HG02840 (cell line): Measurements from ENCODE around the gene ANKS1B.
A peak's percentile ranks its signal among the peaks of the same experiment; 100 is the strongest.

Experiments used
- ATAC-seq: cut with Tn5 transposase; IDR thresholded peaks from one replicate; pipeline ENCODE4 v1.9.1; 2021; ENCODE audit warnings: mild to moderate bottlenecking, moderate library complexity, moderate number of reproducible peaks; ENCODE audit not compliant: unreplicated experiment, low FRiP score

ANKS1B gene

DNA sequence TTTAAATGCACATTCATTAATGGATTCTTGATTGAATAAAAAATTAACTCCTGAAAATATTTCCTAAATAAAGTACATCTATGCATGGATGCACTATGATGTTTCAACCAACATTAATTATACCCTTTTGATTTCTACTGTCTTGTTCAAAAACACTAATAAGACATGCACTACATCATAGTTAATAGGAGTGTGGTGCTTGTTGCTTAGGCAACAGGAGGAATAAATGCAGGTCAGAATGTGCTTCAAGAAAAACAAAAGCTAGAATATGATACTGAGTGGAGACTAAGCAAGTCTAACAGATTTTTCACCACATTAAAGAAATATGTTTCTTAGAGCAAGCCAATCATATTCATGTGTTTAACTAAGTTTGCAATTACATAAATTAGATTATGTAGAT lies 833.0 kb downstream of the ANKS1B start:
- no peak for ATAC-seq

DNA sequence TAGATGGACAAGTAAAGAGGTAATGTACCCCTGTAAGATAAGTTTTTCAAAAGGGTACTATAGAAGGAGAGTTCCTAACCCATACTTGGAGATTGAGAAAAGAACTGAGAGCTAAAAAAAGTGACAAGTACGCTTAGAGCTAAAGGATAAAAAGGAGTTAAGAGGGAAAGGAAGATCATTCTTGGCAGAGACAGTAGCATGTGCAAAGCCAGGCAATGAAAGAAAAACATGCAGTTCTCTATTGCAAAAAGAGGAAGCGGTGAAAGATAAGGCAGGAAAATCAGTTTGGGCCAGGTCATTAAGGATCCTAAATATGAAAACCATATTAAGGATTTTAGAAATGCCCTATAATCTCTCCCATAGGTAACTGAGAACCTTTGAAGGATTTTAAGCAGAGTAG lies 837.6 kb downstream of the ANKS1B start:
- ATAC-seq: no peak

DNA sequence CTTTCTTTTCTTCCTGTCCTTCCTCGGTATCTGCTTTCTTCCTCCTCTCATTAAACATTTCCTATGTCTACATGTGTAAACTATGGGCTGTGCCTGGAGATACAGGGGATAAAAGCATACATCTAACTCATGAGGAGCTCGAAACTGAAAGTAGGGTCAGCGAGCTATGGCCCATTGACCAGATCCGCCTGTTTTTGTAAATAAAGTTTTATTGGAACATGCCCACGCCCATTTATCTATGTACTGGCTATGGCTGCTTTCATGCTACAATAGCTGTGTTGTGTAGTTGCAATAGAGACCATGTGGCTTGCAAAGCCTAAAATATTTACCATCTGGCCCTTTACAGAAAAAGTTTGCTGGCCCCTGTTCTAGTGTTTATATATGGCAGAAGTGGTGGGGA lies 838.0 kb downstream of the ANKS1B start:
- no peak for ATAC-seq

DNA sequence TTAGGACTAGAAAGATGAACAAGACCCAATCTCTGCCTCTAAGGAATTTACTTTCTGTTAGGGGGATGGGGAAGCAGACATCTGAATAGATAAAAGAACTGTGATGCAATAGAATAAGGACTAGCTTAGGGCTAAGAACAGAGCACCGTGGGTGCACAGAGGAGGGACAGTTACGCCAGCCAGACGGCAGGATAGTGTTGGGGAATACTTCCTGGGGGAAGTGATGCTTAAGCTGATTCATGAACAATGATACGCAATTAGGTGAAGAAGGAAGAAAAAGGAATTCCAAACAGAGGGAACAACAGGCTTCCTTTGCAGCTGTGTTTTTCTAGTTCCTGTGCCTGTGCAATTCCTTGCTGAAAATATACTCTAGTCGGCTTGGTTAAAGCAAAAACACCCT lies 838.6 kb downstream of the ANKS1B start:
- no peak for ATAC-seq

DNA sequence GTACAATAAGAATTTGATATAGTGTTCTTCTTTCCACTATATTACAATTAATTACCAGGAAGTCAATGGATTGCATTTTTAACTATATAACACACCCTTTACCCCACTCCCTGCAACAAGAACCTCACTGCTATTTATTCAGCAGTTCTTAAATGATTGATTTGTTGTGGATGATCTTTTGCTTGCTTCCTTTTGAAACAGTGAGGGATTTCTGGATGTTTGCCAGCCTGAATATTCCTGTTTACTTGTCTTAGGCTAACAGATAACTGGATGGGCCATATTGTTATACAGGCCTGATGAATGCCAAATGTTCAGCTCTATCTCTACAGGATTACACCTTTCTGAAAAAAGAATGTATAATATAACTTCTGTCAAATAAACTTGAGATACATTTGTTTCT lies 842.1 kb downstream of the ANKS1B start:
- ATAC-seq: no peak

DNA sequence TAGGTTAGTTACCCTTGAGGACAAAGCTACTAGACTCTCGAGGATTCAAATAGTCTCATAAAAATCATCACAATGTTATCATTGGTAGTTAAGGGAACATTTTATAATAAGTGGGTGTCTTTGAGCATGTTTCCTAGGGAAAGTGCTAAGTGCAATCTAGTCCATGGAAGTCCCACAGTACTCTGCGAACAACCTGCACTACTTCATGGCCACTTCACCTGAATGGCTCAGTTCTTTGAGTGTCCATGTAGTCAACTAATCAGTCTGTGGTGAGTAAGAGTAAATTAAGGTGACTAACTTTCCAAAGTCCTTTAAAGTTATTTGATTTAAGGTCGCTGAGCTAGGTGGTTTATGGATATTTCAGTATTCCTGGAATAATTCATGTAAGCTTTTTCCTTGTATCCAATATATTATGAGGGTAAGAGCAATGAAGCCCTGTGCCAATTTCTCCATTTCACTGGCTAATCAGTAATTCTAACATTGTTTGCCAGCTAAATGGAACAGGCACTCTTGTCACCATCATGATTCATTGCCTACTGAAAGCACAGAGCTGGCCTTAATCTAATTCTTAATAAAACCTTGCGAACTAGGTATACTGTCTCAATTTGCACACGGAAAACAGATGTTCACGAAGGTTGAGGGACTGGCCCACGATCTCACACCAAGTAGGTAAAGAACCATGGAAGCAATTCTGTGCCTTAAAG lies 844.6 kb downstream of the ANKS1B start:
- ATAC-seq: no peak

DNA sequence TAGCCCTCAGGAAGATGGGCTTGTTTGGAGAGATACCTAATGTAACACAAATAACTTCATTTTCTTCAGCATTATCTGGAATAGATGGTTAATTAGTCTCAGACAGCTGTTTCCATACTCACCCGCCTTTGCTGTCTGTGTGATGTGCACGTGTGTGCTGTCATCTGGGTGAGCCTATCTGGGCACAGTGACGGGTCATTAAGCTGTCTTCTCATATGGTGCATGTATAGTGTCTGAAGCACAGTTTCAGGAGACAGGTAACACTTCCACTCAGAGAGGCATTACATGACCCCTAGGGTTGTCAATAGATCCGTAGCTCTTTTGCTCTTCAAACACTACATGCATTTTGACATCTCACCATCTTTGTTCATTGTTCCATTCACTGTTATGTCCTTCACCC lies 846.3 kb downstream of the ANKS1B start:
- ATAC-seq: no peak

DNA sequence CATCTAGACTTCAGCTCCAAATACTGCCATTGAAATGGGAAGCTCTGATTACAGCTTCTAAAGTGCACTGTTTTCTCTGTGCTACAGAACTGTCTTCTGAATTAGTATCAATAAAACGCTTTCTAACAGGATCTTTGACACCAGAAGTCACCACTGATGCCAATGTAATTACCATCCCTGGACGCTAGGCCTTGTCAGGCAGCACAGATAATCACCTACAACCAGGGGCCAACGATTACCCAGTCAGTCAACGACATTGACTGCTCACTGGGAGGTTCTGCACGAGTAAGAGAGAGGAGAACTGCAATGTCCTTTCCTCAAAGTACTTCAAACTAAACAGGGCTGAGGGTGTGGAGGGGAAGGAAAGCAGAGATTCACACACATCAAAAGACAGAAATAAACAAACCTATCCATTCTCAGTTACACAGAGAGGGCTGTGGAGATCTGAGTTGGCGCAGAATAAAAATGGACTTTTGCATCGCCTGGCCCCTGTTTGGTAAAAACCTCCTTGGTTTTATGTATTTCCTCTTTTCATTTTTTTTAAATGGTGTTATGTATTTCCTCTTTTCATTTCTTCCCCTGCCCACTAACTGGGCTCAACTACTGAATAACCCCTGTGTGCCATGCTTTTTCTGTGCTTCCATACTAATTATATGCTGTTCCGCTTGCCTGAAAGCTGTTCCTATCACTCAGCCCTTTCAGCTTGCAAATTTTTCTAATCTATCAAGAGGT lies 847.4 kb downstream of the ANKS1B start:
- no peak for ATAC-seq

DNA sequence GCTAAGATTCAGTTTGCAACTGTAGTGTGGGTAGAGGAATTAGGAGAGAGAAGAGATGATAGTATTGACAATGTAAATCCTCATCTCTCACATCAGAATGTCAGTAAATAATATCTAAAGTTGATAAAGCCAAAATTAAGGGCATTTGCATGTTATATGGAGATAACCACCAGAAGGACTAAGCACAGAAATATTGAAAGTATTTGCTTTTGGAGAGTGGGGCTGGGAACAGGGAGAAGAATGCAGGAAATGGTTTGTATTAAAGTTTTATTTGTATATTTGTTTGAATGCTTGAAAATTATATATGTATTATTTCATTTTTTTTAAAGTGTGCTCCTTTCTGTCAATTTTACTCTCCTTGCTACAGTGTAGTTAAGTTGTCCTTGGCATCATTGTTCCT lies 848.2 kb downstream of the ANKS1B start:
- ATAC-seq: no peak

DNA sequence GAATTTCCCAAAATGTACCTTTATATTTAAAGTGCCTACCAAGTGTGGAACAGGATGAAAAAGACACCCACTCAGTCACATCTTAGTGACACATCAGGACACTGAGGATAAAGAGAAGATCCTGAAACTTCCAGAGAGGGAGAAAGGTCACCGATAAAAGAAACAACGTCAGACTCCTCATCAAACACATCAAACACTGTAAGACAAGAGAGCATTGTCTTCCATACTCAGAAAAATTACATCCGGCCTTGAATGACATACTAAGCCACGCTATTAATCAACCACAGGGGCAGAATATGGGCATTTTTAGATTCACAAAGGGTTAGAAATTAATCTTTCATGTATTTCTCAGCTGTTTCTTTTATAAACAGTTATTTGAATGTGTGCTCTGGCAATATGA lies 849.4 kb downstream of the ANKS1B start:
- ATAC-seq: no peak

DNA sequence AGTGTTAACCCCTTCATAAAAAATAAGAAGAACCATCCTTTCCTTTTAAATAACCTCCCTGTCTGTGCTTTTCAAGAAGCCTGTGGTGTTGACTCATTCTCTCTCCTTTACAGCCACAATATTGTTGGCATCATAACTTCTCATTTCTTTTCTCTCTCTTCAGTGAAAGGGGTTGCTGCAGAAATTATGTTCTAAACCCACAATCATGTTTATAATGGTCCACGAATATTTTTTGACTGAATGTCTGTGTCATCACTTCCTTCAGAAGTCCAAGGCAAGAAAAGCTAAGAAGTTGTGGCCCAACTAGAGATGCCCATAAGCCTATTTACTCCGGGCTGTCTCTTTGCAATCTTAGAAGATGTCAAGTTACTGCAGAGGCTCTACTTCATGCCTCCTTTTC lies 851.3 kb downstream of the ANKS1B start:
- no peak for ATAC-seq

DNA sequence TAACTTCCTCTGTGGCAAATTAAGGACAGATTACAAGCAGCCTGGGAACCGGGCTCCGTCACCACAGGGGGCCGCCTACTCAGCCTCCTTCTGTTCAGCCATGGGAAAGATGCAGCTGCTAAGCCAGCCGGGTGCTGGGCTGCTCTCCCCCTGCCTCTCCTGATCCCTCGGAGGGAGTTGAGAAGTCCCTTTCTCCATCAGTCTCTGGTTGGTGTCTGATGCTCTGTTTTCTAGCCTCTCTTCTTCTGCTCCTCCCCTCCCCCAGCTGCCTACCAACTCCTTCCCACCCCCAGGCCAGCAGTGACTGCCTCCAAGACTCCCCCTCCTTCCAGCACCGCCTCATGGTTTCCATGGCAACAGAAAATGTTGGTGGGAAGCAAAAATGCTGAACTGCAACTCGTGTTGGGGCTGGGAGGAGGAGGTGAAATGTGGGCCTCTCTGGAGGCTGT lies 853.0 kb downstream of the ANKS1B start:
- ATAC-seq: peak; percentile 23

DNA sequence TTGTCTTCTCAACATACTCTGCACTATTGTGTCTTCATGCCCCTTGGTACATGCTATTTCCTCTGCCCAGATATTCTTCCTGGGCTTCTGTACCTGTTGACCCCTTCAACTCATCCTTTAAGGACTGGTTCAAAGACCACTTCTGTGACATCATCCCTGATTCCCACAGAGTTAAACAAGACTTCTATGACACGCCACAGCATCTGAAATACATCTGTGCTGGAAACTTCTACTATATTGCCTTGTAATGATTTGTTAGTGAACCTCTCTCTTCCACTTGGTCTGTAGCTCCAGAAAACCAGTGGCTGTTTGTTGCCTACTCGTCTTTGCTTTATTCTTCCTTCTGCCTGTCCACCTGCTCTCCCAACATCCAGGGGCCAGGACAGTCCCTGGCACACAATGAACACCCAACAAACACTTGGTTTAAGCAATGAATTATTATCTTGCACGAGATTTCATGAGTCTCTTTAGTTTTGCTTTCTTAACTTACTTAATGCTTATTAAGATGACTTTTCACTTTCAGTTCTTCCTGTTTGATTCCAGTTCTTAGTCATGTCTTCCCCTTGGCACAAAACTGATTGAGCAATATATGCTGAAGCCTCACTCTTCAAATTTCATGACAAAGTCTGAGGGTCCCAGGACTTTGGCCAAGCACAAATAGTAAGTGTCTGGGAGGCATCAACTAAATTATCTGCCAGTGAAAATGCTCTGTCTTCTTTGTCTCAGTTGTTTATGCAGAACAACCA lies 853.8 kb downstream of the ANKS1B start:
- peak; percentile 88 for ATAC-seq

DNA sequence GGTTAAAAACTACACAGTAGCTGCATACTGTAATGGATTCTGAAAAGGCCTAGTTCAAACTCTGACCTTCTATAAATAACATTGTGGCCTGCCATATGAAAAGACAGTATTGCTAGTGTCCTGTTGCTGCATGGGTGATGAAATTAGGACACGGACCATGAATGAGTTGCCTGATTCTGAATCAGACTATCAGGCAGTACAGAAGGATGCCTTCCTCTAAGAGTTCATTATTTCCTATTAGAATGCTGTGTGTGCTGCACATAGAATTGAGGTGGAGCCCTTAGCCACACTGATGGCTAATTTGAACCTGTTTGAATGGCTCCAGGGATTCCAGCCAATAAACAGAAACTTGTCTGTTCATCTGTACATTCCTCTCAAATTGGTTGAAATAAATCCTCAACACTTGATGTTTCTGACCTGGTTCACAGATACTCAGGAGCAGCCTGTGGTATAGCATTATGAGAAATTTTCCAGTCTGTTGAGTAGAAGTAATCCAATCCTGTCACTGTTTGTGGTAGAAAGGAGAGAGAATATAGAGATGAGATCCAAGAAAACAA lies 856.4 kb downstream of the ANKS1B start:
- no peak for ATAC-seq

DNA sequence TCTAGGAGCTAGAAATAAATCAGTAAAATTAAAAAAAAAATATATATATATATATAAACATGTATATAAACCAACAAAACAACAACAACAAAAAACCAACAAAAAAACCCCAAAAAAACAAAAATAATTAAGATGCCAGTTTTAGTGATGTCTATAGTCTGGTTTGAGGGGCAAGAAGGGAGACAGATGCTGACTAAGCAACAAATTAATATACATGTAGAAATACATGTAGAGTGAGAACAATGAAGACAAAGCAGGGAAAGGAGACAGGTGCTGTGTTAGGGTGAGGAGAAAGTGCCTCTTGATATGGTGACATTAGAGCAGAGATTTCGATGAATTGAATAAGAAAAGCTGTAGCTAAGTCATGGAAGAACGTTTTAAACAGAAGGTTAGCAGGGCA lies 861.8 kb downstream of the ANKS1B start:
- no peak for ATAC-seq

DNA sequence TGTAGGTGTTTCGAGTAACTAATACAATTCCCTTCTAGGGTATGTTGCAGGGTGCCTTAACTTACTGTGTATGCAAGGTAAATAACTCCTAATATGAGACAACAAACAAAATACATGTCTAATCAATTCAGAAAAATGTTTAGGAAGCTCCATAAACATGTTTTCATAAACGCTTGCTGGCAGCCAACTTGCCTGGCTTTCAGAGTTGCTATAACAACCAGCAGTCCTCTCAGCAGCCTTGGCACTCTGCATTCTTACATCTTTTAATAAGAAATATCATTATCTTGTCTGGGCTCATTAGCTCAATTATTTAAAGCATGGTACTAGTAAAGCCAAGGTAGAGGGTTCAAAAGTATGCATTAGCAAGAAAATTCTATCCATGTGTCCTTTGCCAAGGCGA lies 862.2 kb downstream of the ANKS1B start:
- no peak for ATAC-seq

DNA sequence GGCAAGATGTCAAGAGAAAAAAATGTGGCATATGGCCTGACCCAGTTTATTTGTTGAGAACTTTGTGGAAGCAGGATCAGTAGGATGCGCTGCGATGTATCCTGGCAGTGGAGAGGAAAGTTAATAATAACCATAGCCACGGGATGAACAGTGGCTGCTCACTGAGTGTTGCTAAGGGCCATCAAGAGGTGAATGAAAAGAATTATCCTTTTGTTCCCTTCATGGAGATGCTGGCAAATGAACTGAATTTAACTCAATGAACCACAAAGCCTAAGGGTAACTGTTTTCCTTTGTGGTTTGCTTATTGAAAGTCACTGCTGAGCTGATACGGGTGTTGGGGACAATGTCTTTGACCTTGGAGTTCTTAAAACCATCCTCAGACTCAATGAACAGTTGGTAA lies 863.2 kb downstream of the ANKS1B start:
- ATAC-seq: no peak

DNA sequence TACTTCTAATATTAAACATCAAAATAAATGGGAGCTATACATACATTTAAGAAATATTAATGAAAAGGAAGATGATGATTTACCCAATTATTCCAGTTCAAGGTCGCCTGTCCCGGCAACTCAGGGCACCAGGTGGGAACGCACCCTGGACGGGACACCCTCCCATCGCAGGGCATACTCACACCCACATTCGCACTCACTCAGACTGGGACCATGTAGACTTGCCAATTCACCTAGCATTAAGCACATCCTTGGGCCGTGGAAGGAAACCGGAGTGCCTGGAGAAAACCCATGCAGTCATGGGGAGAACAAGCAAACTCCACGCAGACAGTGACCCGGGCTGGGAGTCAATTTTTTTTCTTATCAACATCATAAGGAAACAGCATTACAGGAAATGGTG lies 864.8 kb downstream of the ANKS1B start:
- no peak for ATAC-seq

DNA sequence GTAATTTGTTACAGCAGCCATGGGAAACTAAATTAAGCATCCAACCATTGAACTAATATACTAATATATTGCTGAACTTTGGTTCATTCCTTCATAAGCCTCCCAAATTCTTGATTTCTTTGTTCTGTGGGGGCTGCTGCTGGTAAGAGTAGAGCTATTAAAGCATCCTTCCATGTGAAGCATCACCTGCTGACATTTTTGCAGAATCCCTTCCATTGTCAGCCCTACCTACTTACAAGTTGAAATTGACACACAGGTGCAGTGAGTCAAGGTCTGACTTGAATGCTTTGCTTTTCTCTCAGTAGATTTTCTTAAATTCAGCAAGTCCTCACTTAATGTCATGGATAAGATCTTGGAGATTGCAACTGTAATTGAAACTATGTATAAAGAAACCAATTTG lies 865.3 kb downstream of the ANKS1B start:
- ATAC-seq: no peak

DNA sequence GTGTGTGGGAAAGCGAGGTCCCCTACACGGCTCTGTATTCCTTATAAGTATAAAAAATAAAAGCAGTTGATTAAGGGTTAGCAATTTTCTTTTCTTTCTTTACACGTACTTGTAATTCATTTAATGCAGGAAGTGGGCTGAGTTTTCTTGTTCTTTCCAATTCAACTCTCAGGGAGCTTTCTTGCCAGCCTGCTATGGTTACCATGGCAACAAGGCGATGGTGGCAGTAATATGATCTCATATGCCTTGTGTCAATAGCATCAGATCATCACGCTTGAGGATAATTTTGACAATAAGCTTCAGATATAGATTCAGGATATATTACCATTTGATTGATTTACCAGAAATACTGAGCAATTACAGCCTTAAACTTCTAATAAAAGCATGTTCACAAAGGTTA lies 873.1 kb downstream of the ANKS1B start:
- no peak for ATAC-seq

DNA sequence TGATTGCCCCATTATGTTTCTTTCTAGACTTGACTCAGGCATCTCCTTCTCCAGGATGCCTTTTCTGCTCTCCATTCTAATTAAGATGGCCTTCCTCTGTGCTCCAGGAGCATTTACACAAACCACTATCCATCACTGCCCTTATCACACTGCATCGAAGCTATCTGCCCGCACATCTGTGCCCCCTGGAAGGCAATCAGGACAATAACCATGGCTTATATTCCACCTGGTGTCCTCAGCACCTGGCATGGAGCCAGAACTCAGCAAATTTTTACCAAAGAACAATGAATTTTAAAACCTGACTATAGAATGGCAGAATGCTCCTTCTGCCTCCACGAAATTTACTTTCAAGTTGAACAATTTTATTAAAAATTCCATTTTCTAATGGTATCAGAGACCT lies 873.9 kb downstream of the ANKS1B start:
- ATAC-seq: no peak
